T-cell (primary cell): ENCODE data around the gene TSC22D1. TPM values are rescaled to one million over a fixed set of nuclear protein-coding genes. Genes with fewer than 3 reads are reported as not detected.

Experiments used
- ATAC-seq, 4 experiments: fragments of 200-7000 bp in 3 of 4; fragments of 150-1000 bp in 1 of 4; cut with Tn5 transposase; replicated peaks in 1 of 4; 1 replicate in 3 of 4; 2 replicates in 1 of 4; pipeline ENCODE4 v1.10.0; 2021; ENCODE audit warnings: moderate library complexity in 3 of 4, mild to moderate bottlenecking in 2 of 4, moderate number of reproducible peaks in 1 of 4
- CTCF ChIA-PET, 2 donors: fragments of 300-600 bp; sonication (Branson Sonifier 250); formaldehyde crosslinking; loops; one replicate each; lab custom pipeline; 2022; ENCODE audit warnings: antibody characterized with exemption in 2 of 2; lab: Charles Lee
- POLR2A ChIA-PET, 2 donors: fragments of 300-600 bp; sonication (Branson Sonifier 250); formaldehyde crosslinking; loops; one replicate each; lab custom pipeline; 2022; ENCODE audit warnings: antibody characterized with exemption in 2 of 2; lab: Charles Lee
- DNase-seq, 35 experiments: peaks; one replicate each; pipeline versions ENCODE4 v3.0.0 to v3.0.0-alpha.2; 2013 to 2023
- H3K27ac ChIP-seq: one replicate; pipeline ENCODE4 v1.5.1; 2013; ENCODE audit warnings: low read length
- H3K27me3 ChIP-seq, 2 experiments: replicated peaks in 1 of 2; 1 replicate in 1 of 2; 2 replicates in 1 of 2; pipeline versions ENCODE4 v1.6.1 to v1.7.0; 2013; ENCODE audit warnings: low read length in 1 of 2, mixed read lengths in 1 of 2; ENCODE audit not compliant: control insufficient read depth in 2 of 2, insufficient read depth in 2 of 2; ENCODE audit errors: extremely low read depth in 1 of 2
- H3K36me3 ChIP-seq, 2 donors: 1 replicate in 1 of 2; 2 replicates in 1 of 2; pipeline versions ENCODE4 v1.6.1 to v1.7.0; 2013; ENCODE audit warnings: low read length in 1 of 2; ENCODE audit not compliant: control insufficient read depth in 2 of 2, insufficient read depth in 1 of 2; ENCODE audit errors: extremely low read depth in 1 of 2
- H3K4me1 ChIP-seq, 2 experiments: 1 replicate in 1 of 2; 2 replicates in 1 of 2; pipeline versions ENCODE4 v1.6.1 to v1.7.0; 2013; ENCODE audit warnings: low read length in 2 of 2, mixed read lengths in 1 of 2; ENCODE audit not compliant: insufficient read depth in 2 of 2, control insufficient read depth in 1 of 2; ENCODE audit errors: extremely low read depth in 1 of 2
- H3K4me3 ChIP-seq, 2 donors: 1 replicate in 1 of 2; 2 replicates in 1 of 2; pipeline versions ENCODE4 v1.5.1 to v1.7.0; 2013; ENCODE audit warnings: mild to moderate bottlenecking in 2 of 2, low read length in 1 of 2, moderate library complexity in 1 of 2; ENCODE audit not compliant: control insufficient read depth in 1 of 2; ENCODE audit errors: extremely low read depth in 1 of 2
- H3K9me3 ChIP-seq: 2 replicates; pipeline ENCODE4 v1.7.0; 2013
- H3K27ac Mint-ChIP-seq, 2 donors: one replicate each; pipeline ENCODE4 v1.8.0; 2020 to 2021; ENCODE audit warnings: mild to moderate bottlenecking in 2 of 2, mixed read lengths in 2 of 2
- H3K27me3 Mint-ChIP-seq, 2 donors: one replicate each; pipeline ENCODE4 v1.8.0; 2021 to 2022; ENCODE audit warnings: mixed read lengths in 2 of 2
- H3K36me3 Mint-ChIP-seq: one replicate; pipeline ENCODE4 v1.8.0; 2021; ENCODE audit warnings: mixed read lengths
- H3K4me1 Mint-ChIP-seq, 3 donors: one replicate each; pipeline ENCODE4 v1.8.0; 2020 to 2022; ENCODE audit warnings: mixed read lengths in 3 of 3, mild to moderate bottlenecking in 1 of 3
- H3K4me3 Mint-ChIP-seq, 3 donors: one replicate each; pipeline ENCODE4 v1.8.0; 2020 to 2022; ENCODE audit warnings: mild to moderate bottlenecking in 3 of 3, mixed read lengths in 3 of 3, moderate library complexity in 3 of 3
- H3K9me3 Mint-ChIP-seq, 3 donors: one replicate each; pipeline ENCODE4 v1.8.0; 2020 to 2022; ENCODE audit warnings: mixed read lengths in 3 of 3
- WGBS: methylation state at CpG from one replicate; pipeline ENCODE4 v1.1.5; 2013; ENCODE audit warnings: missing lambda C conversion rate; ENCODE audit not compliant: insufficient coverage; 5-methylcytosine and 5-hydroxymethylcytosine counted together
- total RNA-seq, 35 experiments: library from RNA in 6 of 35; stranded (reverse) in 6 of 35; fragments of 120-200 nt in 1 of 35; gene quantifications; one replicate each; pipeline versions ENCODE4 v1.2.1 to v1.2.4 and lab custom pipeline; 2013 to 2026

Gene TSC22D1
- total RNA-seq, 5 donors from 2014 or later (not counting 1 experiment from before 2014, with no cell fraction given), result 32.5 to 40.4 (median 36.4) TPM

DNA sequence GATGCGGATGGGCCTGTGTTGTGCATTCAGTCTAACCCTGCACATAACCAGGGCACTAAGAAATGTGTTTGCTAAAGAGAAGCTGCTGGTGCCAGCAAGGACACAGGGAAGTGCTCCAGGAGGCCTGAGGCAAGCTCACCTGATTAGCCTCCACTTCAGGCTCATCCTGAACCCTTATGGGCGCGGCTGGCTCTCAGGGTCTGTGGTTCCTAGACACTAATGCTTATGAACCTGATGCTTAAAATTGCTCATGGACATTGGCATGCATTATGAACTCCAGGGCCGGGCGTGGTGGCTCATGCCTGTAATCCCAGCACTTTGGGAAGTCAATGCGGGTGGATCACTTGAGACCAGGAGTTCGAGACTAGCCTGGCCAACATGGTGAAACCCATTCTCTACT, 168.2 kb downstream of the TSC22D1 start:
- Histone ChIP-seq H3K36me3 (no peaks in the 10 kb centered on the region), H3K27ac (no peak overlapping the region), H3K4me3 (no peak overlapping the region), H3K4me1 (no peaks in the 10 kb centered on the region), H3K27me3 (peaks cover 0 to 17% of the 10 kb centered on the region in 2 experiments), H3K9me3 (no peaks in the 10 kb centered on the region)
- ChIA-PET POLR2A (no interaction called here), CTCF (interaction anchor here in 1 of 2 donors (0.5 kb wide), 2 partner anchors 45 to 180 kb away, joined by 3 to 5 read pairs; no protein-coding TSS in a partner anchor)
- H3K27ac Mint-ChIP-seq, result no peak overlapping the region
- peaks cover 8 to 21% of the 10 kb centered on the region in 2 donors for H3K27me3 Mint-ChIP-seq
- ATAC-seq, result no peak
- WGBS, result 87% methylated on average over 5 of the region's 7 CpGs
- DNase-seq, result no peak
- no peaks in the 10 kb centered on the region for H3K9me3 Mint-ChIP-seq
- H3K4me3 Mint-ChIP-seq, result no peak overlapping the region
- H3K36me3 Mint-ChIP-seq, result no peaks in the 10 kb centered on the region
- peaks cover 0 to 5% (median 4%) of the 10 kb centered on the region in 3 donors for H3K4me1 Mint-ChIP-seq

GRCh38 chr13:44407379-44407778, 168.8 kb downstream of the TSC22D1 start:
- 50% methylated on average over 2 of the region's 3 CpGs for WGBS
- H3K27ac Mint-ChIP-seq, result no peak overlapping the region
- peaks cover 8 to 21% of the 10 kb centered on the region in 2 donors for H3K27me3 Mint-ChIP-seq
- no peaks in the 10 kb centered on the region for H3K9me3 ChIP-seq
- ChIA-PET POLR2A (no interaction called here), CTCF (interaction anchor here in 1 of 2 donors (0.5 kb wide), 1 partner anchor 180 kb away, joined by 3 read pairs; no protein-coding TSS in a partner anchor)
- peaks cover 0 to 17% of the 10 kb centered on the region in 2 experiments for H3K27me3 ChIP-seq
- H3K36me3 Mint-ChIP-seq, result no peaks in the 10 kb centered on the region
- H3K9me3 Mint-ChIP-seq, result no peaks in the 10 kb centered on the region
- DNase-seq (no peak), ATAC-seq (no peak)
- H3K4me3 Mint-ChIP-seq, result no peak overlapping the region
- no peak overlapping the region for H3K27ac ChIP-seq
- peaks cover 0 to 5% (median 2%) of the 10 kb centered on the region in 3 donors for H3K4me1 Mint-ChIP-seq
- H3K4me3 ChIP-seq, result no peak overlapping the region
- no peaks in the 10 kb centered on the region for H3K36me3 ChIP-seq
- no peaks in the 10 kb centered on the region for H3K4me1 ChIP-seq

DNA sequence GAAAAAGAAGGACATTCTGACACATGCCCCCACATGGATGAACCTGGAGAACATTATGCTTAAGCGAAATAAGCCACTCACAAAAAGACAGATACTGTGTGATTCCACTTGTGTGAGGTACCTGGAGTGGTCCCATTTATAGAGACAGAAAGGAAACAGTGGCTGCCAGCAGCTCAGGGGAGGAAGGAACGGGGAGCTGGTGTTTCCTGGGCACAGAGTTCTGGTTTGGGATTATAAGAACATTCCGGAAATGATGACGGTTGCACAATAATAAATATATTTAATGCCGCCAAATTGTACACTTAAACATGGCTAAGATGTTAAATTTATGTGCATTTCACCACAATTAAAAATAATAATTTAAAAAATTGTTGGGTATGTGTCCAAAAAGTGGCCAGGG, 169.5 kb downstream of the TSC22D1 start:
- Mint-ChIP-seq H3K27me3 (peaks cover 8 to 21% of the 10 kb centered on the region in 2 donors), H3K27ac (no peak overlapping the region), H3K9me3 (no peaks in the 10 kb centered on the region), H3K4me3 (no peak overlapping the region), H3K4me1 (no peaks in the 10 kb centered on the region), H3K36me3 (no peaks in the 10 kb centered on the region)
- no peak for ATAC-seq
- peaks cover 0 to 17% of the 10 kb centered on the region in 2 experiments for H3K27me3 ChIP-seq
- ChIA-PET CTCF (no interaction called here), POLR2A (interaction anchor here in 1 of 2 donors (0.6 kb wide), 2 partner anchors 11 to 172 kb away, joined by 3 to 7 read pairs; no protein-coding TSS in a partner anchor)
- H3K9me3 ChIP-seq, result no peaks in the 10 kb centered on the region
- no CpG with 5 or more reads among the region's 5 CpGs for WGBS
- H3K27ac ChIP-seq, result no peak overlapping the region
- H3K4me1 ChIP-seq, result no peaks in the 10 kb centered on the region
- H3K4me3 ChIP-seq, result no peak overlapping the region
- DNase-seq, result no peak
- no peaks in the 10 kb centered on the region for H3K36me3 ChIP-seq

- ATAC-seq, result no peak
Observed at GRCh38 chr13:44404261-44405132, 171.6 kb downstream of the TSC22D1 start.

DNA sequence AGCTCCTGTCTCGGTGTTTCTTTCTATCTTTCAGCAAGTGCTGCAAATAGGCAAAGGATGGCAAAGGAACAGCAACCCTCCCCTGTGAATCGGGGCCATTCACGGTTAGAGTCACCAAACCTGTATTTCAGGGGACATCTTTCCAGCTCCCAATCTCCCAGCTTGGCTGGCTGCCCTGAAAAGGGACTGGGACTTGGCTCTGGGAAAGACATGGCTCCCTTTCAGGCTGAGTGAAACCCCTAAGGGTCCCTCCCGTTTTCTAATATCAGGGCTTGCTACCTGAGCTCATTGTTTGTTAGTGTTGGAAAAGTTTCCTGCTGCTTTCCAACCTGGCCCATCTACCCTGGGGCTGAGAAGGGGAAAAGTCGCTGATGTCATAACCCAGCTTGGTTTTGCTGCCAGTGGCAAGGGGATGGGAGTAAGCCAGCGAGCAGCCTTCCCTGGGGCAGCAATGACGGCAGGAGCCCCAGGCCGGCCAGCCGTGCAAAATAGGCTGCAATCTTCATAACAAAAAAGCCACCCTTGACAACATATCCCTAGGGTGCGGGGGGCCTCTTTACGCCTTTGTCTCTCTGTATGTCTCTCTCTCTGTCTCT, 172.6 kb downstream of the TSC22D1 start:
- WGBS, result 91% methylated on average over 8 of the region's 11 CpGs
- ChIA-PET POLR2A (no interaction called here), CTCF (interaction anchor here in 1 of 2 donors (0.6 to 0.8 kb wide), 2 partner anchors 54 to 56 kb away, joined by 3 read pairs; no protein-coding TSS in a partner anchor)
- Histone ChIP-seq H3K27ac (no peak overlapping the region), H3K4me3 (no peak overlapping the region), H3K9me3 (no peaks in the 10 kb centered on the region), H3K27me3 (peaks cover 0 to 13% of the 10 kb centered on the region in 2 experiments), H3K4me1 (no peaks in the 10 kb centered on the region), H3K36me3 (no peaks in the 10 kb centered on the region)
- H3K4me1 Mint-ChIP-seq, result no peaks in the 10 kb centered on the region
- no peaks in the 10 kb centered on the region for H3K9me3 Mint-ChIP-seq
- no peak overlapping the region for H3K4me3 Mint-ChIP-seq
- H3K27ac Mint-ChIP-seq, result no peak overlapping the region
- H3K36me3 Mint-ChIP-seq, result no peaks in the 10 kb centered on the region
- DNase-seq (no peak), ATAC-seq (no peak)
- H3K27me3 Mint-ChIP-seq, result peaks cover 4 to 18% of the 10 kb centered on the region in 2 donors

More at GRCh38 chr13:44404261-44405132, 171.6 kb downstream of the TSC22D1 start:
- POLR2A ChIA-PET, result no interaction called here
- no peaks in the 10 kb centered on the region for H3K4me1 ChIP-seq
- H3K4me1 Mint-ChIP-seq, result no peaks in the 10 kb centered on the region
- H3K27ac Mint-ChIP-seq, result no peak overlapping the region
- H3K36me3 ChIP-seq, result no peaks in the 10 kb centered on the region
- H3K9me3 ChIP-seq, result no peaks in the 10 kb centered on the region
- peaks cover 8 to 19% of the 10 kb centered on the region in 2 donors for H3K27me3 Mint-ChIP-seq
- H3K4me3 ChIP-seq, result no peak overlapping the region
- no peak overlapping the region for H3K27ac ChIP-seq
- no peak for DNase-seq
- CTCF ChIA-PET, result interaction anchor here in 1 of 2 donors (0.8 kb wide), 1 partner anchor 55 kb away, joined by 3 read pairs; no protein-coding TSS in a partner anchor
- H3K27me3 ChIP-seq, result peaks cover 0 to 16% of the 10 kb centered on the region in 2 experiments
- H3K9me3 Mint-ChIP-seq, result no peaks in the 10 kb centered on the region
- no peak overlapping the region for H3K4me3 Mint-ChIP-seq
- WGBS, result 71% methylated on average over 6 of the region's 15 CpGs
- no peaks in the 10 kb centered on the region for H3K36me3 Mint-ChIP-seq

DNA sequence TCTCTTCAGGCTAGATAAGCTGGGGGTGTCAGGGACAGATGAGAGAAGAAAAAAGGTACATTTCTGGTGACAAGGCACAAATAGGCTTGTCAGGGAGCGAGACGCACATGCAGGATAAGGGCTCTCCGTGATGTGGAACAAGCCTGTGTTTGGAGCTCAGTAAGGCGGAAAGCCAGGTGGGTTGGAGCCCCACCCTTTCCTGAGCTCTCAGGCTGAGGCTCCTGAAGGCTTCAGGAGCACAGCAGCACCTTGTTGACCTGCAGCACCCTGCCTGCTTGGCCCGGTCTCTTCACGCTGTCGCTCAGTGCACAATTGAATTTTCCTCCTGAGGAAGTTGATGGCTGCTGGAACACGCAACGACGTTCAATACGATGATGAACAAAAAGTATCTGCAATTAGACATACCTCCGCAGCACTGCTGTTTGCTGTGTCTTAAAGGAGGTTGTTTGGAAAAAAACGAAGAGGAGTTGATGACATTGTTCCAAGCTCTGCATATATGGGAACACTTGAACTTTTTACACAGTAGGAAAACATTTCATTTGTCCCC, 173.2 kb downstream of the TSC22D1 start:
- Mint-ChIP-seq H3K27ac (no peak overlapping the region), H3K4me3 (no peak overlapping the region), H3K36me3 (no peaks in the 10 kb centered on the region), H3K9me3 (no peaks in the 10 kb centered on the region), H3K27me3 (peaks cover 4 to 18% of the 10 kb centered on the region in 2 donors), H3K4me1 (no peaks in the 10 kb centered on the region)
- no peaks in the 10 kb centered on the region for H3K4me1 ChIP-seq
- ATAC-seq (no peak), DNase-seq (no peak)
- WGBS, result 90% methylated on average over 12 of the region's 13 CpGs
- CTCF ChIA-PET, result interaction anchor here in 1 of 2 donors (0.6 kb wide), 1 partner anchor 55 kb away, joined by 3 read pairs; no protein-coding TSS in a partner anchor
- no peaks in the 10 kb centered on the region for H3K9me3 ChIP-seq
- H3K27ac ChIP-seq, result no peak overlapping the region
- peaks cover 0 to 13% of the 10 kb centered on the region in 2 experiments for H3K27me3 ChIP-seq
- H3K36me3 ChIP-seq, result no peaks in the 10 kb centered on the region
- POLR2A ChIA-PET, result no interaction called here
- no peak overlapping the region for H3K4me3 ChIP-seq
